HepG2 (cell line): ENCODE data around the gene CTIF. TPM values are rescaled to one million over a fixed set of nuclear protein-coding genes. Genes with fewer than 3 reads are reported as not detected.

ENCODE experiments used
- DMTF1 ChIP-seq: sonication (generic); formaldehyde crosslinking; IDR thresholded peaks from 2 replicates; pipeline ENCODE4 v1.4.0; 2020; ENCODE audit warnings: mild to moderate bottlenecking, missing genetic modification reagents
- FOXP4 ChIP-seq: sonication (generic); formaldehyde crosslinking; IDR thresholded peaks from 2 replicates; pipeline ENCODE4 v1.4.0; 2020; ENCODE audit warnings: missing genetic modification reagents
- HDAC2 ChIP-seq: sonication (generic); formaldehyde crosslinking; IDR thresholded peaks from 2 replicates; pipeline ENCODE4 v1.4.0; 2020; ENCODE audit warnings: missing genetic modification reagents
- KDM5B ChIP-seq: sonication (generic); formaldehyde crosslinking; IDR thresholded peaks from 2 replicates; pipeline ENCODE4 v1.4.0; 2020; ENCODE audit warnings: missing genetic modification reagents, mild to moderate bottlenecking, borderline replicate concordance
- KLF16 ChIP-seq, 2 experiments: sonication (generic) in 1 of 2; formaldehyde crosslinking in 1 of 2; IDR thresholded peaks; 2 replicates each; pipeline versions ENCODE4 v1.6.1 to v1.8.0; 2016 to 2023; ENCODE audit warnings: missing genetic modification reagents in 2 of 2, missing compliant biosample characterization in 1 of 2
- KMT2A ChIP-seq: sonication (generic); formaldehyde crosslinking; IDR thresholded peaks from 2 replicates; pipeline ENCODE4 v1.4.0; 2020; ENCODE audit warnings: missing genetic modification reagents
- KMT2B ChIP-seq: IDR thresholded peaks from 2 replicates; pipeline ENCODE4 v1.6.1; 2016; ENCODE audit warnings: missing genetic modification reagents, missing compliant biosample characterization
- MEIS2 ChIP-seq: sonication (generic); formaldehyde crosslinking; IDR thresholded peaks from 2 replicates; pipeline ENCODE4 v1.9.0; 2021; ENCODE audit warnings: mild to moderate bottlenecking, missing genetic modification reagents
- MTA1 ChIP-seq: sonication (generic); formaldehyde crosslinking; IDR thresholded peaks from 2 replicates; pipeline ENCODE4 v1.4.0; 2020; ENCODE audit warnings: missing genetic modification reagents, mild to moderate bottlenecking, borderline replicate concordance
- NFKB2 ChIP-seq: sonication (generic); formaldehyde crosslinking; IDR thresholded peaks from 2 replicates; pipeline ENCODE4 v1.4.0; 2020; ENCODE audit warnings: missing genetic modification reagents, borderline replicate concordance
- PRMT3 ChIP-seq: sonication (generic); formaldehyde crosslinking; IDR thresholded peaks from 2 replicates; pipeline ENCODE4 v1.8.1; 2022; ENCODE audit warnings: low read depth, mild to moderate bottlenecking, moderate library complexity, missing genetic modification reagents, borderline replicate concordance
- RBM39 ChIP-seq: fragments of 200-400 bp; formaldehyde crosslinking; IDR thresholded peaks from one replicate; pipeline ENCODE4 v1.6.1; 2018; ENCODE audit warnings: antibody characterized with exemption, mild to moderate bottlenecking, low read depth, low read length; ENCODE audit not compliant: poor library complexity, severe bottlenecking
- REPIN1 ChIP-seq: sonication (generic); formaldehyde crosslinking; IDR thresholded peaks from 2 replicates; pipeline ENCODE4 v1.8.0; 2022; ENCODE audit warnings: missing genetic modification reagents, low read depth, mild to moderate bottlenecking, borderline replicate concordance
- SNAPC5 ChIP-seq: sonication (generic); formaldehyde crosslinking; IDR thresholded peaks from 2 replicates; pipeline ENCODE4 v1.8.1; 2023; ENCODE audit warnings: mild to moderate bottlenecking, missing genetic modification reagents, borderline replicate concordance
- XBP1 ChIP-seq: sonication (generic); formaldehyde crosslinking; IDR thresholded peaks from 2 replicates; pipeline ENCODE4 v1.5.0; 2020; ENCODE audit warnings: missing genetic modification reagents
- ZBTB20 ChIP-seq: sonication (generic); formaldehyde crosslinking; IDR thresholded peaks from 2 replicates; pipeline ENCODE4 v1.8.1; 2023; ENCODE audit warnings: missing genetic modification reagents, low read depth, mild to moderate bottlenecking, borderline replicate concordance
- ZFP41 ChIP-seq: sonication (generic); formaldehyde crosslinking; IDR thresholded peaks from 2 replicates; pipeline ENCODE4 v1.4.0; 2020; ENCODE audit warnings: mild to moderate bottlenecking, missing genetic modification reagents, borderline replicate concordance
- ZNF24 ChIP-seq: fragments of 450-650 bp; IDR thresholded peaks from 2 replicates; pipeline ENCODE4 v1.6.1; 2017; ENCODE audit warnings: antibody characterized with exemption, mild to moderate bottlenecking
- ZNF331 ChIP-seq: sonication (generic); formaldehyde crosslinking; IDR thresholded peaks from 2 replicates; pipeline ENCODE4 v1.4.0; 2020; ENCODE audit warnings: missing genetic modification reagents
- ZNF567 ChIP-seq: sonication (generic); formaldehyde crosslinking; IDR thresholded peaks from 2 replicates; pipeline ENCODE4 v1.8.1; 2023; ENCODE audit warnings: mild to moderate bottlenecking, missing genetic modification reagents, borderline replicate concordance
- ZNF652 ChIP-seq: IDR thresholded peaks from 2 replicates; pipeline ENCODE4 v1.6.1; 2016; ENCODE audit warnings: low read depth, borderline replicate concordance
- ZNF709 ChIP-seq: sonication (generic); formaldehyde crosslinking; IDR thresholded peaks from 2 replicates; pipeline ENCODE4 v1.5.0; 2020; ENCODE audit warnings: mild to moderate bottlenecking, missing genetic modification reagents
- ZNF737 ChIP-seq: sonication (generic); formaldehyde crosslinking; IDR thresholded peaks from 2 replicates; pipeline ENCODE4 v1.5.0; 2020; ENCODE audit warnings: missing genetic modification reagents, mild to moderate bottlenecking, borderline replicate concordance
- ZNF740 ChIP-seq: sonication (generic); formaldehyde crosslinking; IDR thresholded peaks from 2 replicates; pipeline ENCODE4 v1.4.0; 2020; ENCODE audit warnings: missing genetic modification reagents
- ZNF761 ChIP-seq: sonication (generic); formaldehyde crosslinking; conservative IDR thresholded peaks from 2 replicates; pipeline ENCODE4 v1.4.0; 2020; ENCODE audit warnings: mild to moderate bottlenecking, missing genetic modification reagents
- polyA plus RNA-seq, 8 experiments: library from polyadenylated mRNA; depleted of rRNA in 3 of 8; stranded (reverse) in 7 of 8; unstranded in 1 of 8; fragments of >200 nt; fragmentation: Illumina TruSeq in 4 of 8; extraction: Trizol in 4 of 8; gene quantifications; 2 replicates each; pipeline versions ENCODE4 v1.2.1 to v1.2.3, GENCODE V29; 2011 to 2016; ENCODE audit warnings: low read depth in 4 of 8, missing spikeins in 1 of 8, mixed read lengths in 1 of 8; ENCODE audit not compliant: insufficient read depth in 1 of 8
- total RNA-seq, 5 experiments: library from RNA; depleted of rRNA; stranded (reverse); fragments of >200 nt; fragmentation: Illumina TruSeq; extraction: Trizol; gene quantifications; 2 replicates each; pipeline ENCODE4 v1.2.3, GENCODE V29; 2016; ENCODE audit warnings: low read depth in 1 of 5

CTIF gene
- total and polyA plus RNA-seq, 2 of the 13 experiments (the other 11 are each of a cell fraction or from before 2014, with no cell fraction given): 18.2 to 28.0 TPM

GRCh38 chr18:48575658-48576456 lies 37.0 kb downstream of the CTIF start (continued):
- TF ChIP-seq NFKB2 (peak; percentile 83; the same call in 1 of the 2 replicates), MTA1 (CRISPR knock-in tag) (peak; percentile 99), ZNF761 (0 out of 2 replicates have a peak, but pooled peaks have one; percentile 56), KMT2B (peak; percentile 57; the same call in 1 of the 2 replicates), RBM39 (peak; percentile 70), ZFP41 (no peak), MEIS2 (CRISPR knock-in tag) (peak; percentile 78; the same call in 1 of the 2 replicates), PRMT3 (CRISPR knock-in tag) (no peak), FOXP4 (CRISPR knock-in tag) (peak; percentile 78), ZBTB20 (CRISPR knock-in tag) (no peak), KDM5B (peak; percentile 47; the same call in 1 of the 2 replicates), XBP1 (CRISPR knock-in tag) (no peak), SNAPC5 (CRISPR knock-in tag) (no peak), ZNF24 (no peak), KLF16 (CRISPR knock-in tag; IDR thresholded peaks at IDR 0.05) (peak in 1 of 2 experiments; percentile 67; a peak in 1 of 4 replicates), ZNF709 (CRISPR knock-in tag) (no peak), ZNF567 (peak; percentile 50; the same call in 1 of the 2 replicates), KMT2A (CRISPR knock-in tag) (no peak; the same call in 1 of the 2 replicates), ZNF740 (CRISPR knock-in tag) (peak; percentile 88), REPIN1 (CRISPR knock-in tag) (peak; percentile 61; the same call in 1 of the 2 replicates), ZNF652 (CRISPR knock-in tag) (no peak), ZNF737 (no peak; the same call in none of the 2 replicates), DMTF1 (CRISPR knock-in tag) (no peak), HDAC2 (CRISPR knock-in tag) (peak; percentile 53), ZNF331 (CRISPR knock-in tag) (peak; percentile 54)
